ENCODE measurements around the gene CYB5R4.

CYB5R4 gene

DNA sequence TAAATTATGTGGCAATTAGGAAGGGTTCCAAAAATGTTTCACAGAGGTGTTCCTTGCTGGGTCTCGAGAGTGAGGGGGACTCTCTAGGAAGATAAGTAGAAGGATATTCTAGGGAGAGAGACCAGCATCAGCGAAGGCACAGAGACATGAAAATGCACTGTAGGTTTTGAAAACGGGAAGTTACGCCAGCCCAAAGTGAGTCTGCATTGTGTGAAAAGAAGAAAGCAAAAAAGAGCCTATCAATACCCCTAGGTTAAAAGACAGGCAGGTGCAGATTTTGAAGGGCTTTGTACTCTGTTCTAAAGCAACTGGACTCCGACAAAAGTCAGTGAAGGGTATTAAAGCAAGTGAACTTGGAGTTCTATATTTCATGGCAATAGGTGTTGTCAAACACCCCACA, 148.4 kb downstream of the CYB5R4 start:
- POLR2A ChIA-PET, result no interaction called here
- no peak for DNase-seq (ENCODE audit: low read depth, low spot score)
- CTCF ChIA-PET, result no interaction called here
- TF ChIP-seq, protein P1, sequence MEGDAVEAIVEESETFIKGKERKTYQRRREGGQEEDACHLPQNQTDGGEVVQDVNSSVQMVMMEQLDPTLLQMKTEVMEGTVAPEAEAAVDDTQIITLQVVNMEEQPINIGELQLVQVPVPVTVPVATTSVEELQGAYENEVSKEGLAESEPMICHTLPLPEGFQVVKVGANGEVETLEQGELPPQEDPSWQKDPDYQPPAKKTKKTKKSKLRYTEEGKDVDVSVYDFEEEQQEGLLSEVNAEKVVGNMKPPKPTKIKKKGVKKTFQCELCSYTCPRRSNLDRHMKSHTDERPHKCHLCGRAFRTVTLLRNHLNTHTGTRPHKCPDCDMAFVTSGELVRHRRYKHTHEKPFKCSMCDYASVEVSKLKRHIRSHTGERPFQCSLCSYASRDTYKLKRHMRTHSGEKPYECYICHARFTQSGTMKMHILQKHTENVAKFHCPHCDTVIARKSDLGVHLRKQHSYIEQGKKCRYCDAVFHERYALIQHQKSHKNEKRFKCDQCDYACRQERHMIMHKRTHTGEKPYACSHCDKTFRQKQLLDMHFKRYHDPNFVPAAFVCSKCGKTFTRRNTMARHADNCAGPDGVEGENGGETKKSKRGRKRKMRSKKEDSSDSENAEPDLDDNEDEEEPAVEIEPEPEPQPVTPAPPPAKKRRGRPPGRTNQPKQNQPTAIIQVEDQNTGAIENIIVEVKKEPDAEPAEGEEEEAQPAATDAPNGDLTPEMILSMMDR (IDR thresholded peaks at IDR 0.05; ENCODE audit: insufficient read depth, low read length, missing control alignments), result no peak
- no peak overlapping the region for H3K4me3 ChIP-seq (ENCODE audit: low read depth, low read length)

DNA sequence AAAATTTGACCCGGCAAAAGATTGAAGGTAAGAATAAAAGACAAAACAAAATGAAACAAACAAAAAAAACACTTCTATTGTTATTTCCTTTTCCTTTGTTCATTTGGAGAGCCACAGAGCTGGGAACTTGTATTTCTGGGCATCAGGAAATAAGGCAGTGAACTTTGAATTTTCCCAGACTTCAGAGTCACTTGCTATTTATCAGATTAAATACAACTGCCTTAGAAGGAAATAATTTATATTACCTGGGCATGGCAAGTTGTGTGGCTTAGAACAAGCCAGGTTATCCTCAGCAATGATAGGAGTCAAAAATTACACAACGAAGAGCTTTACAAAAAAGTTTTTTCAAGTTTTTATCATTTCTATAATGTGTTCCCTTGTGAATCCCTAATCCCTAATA, 153.9 kb downstream of the CYB5R4 start:
- no peak overlapping the region for H3K4me3 ChIP-seq (ENCODE audit: low read depth, low read length)
- ChIA-PET POLR2A (no interaction called here), CTCF (no interaction called here)
- TF ChIP-seq, protein P1 (IDR thresholded peaks at IDR 0.05; ENCODE audit: insufficient read depth, low read length, missing control alignments), result no peak
- no peak for DNase-seq (ENCODE audit: low read depth, low spot score)

DNA sequence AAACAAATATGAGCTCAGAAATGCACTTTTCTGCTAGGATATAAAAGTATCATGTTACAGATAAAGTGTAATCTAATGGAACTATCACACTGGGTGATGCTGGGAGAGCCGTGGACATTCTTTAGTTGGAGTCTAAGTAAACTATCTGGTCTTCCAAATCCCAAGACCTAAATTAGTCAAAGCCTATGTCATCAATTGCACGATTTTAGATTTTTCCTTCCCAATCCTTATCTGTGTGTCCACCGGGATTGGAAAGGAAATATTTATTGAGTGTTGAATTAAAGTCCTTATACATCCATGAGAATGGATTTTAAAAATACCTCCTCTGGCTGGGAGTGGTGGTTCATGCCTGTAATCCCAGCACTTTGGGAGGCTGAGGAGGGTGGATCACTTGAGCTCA, 154.4 kb downstream of the CYB5R4 start:
- ChIA-PET POLR2A (no interaction called here), CTCF (no interaction called here)
- TF ChIP-seq, protein P1 (IDR thresholded peaks at IDR 0.05; ENCODE audit: insufficient read depth, low read length, missing control alignments), result no peak
- H3K4me3 ChIP-seq (ENCODE audit: low read depth, low read length), result no peak overlapping the region
- no peak for DNase-seq (ENCODE audit: low read depth, low spot score)

DNA sequence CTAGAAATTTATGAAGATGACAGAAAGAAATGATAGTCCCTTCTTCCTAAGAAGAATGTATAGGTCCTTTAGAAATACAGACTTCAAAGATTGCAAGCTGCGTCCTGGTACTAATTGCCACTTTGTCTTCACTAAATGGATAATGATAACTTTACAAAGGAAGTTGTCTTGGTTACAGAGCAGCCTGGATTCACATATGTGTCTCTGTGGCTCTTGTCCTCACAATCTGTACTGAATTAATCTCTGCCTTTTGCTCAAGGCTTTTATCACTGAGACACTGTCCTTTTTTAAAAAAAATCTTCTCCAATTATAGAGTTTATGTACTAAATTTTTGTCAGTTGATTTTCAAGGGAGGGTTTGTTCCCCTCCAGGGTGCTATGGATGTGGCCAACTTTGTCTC, 156.5 kb downstream of the CYB5R4 start:
- TF ChIP-seq, protein P1 (IDR thresholded peaks at IDR 0.05; ENCODE audit: insufficient read depth, low read length, missing control alignments), result no peak
- ChIA-PET POLR2A (no interaction called here), CTCF (no interaction called here)
- DNase-seq (ENCODE audit: low read depth, low spot score), result no peak
- no peak overlapping the region for H3K4me3 ChIP-seq (ENCODE audit: low read depth, low read length)

Measured in AG04449 (cell line).